Measurements from ENCODE around the gene DNMT1. TPM values are rescaled to one million over a fixed set of nuclear protein-coding genes. Genes with fewer than 3 reads are reported as not detected.
"Not testable (repeated sequence)": the region's sequence is repeated elsewhere in the genome, so short reads cannot be mapped to it uniquely, and the experiment has no call there.

Gene DNMT1
- total RNA-seq, result 100 to 1,000 TPM; 228 to 231 TPM
- polyA plus RNA-seq, result 100 to 1,000 TPM in 2 of 3 donors, 10 to 100 TPM in 1; 93.7 to 146 (median 142) TPM
- 175 to 238 (median 208) reads per million in 6 experiments for total RNA-seq

GRCh38 chr19:10194500-10195198, at the start of gene DNMT1:
Gene DNMT1 (minus strand): TSS chr19:10194953. CDS start chr19:10194899, 54 bp downstream.
- peaks cover 0 to 13% (median 0%) of the 10 kb centered on the region in 3 donors for H3K36me3 Mint-ChIP-seq
- POLR2A ChIA-PET, result interaction anchor here (0.6 to 2.3 kb wide), 10 partner anchors 41 to 215 kb away, joined by 3 to 12 read pairs (median 4); partner anchors contain the start of genes MRPL4 and RAVER1
- H3K4me1 Mint-ChIP-seq, result peaks cover 8 to 45% (median 36%) of the 10 kb centered on the region in 4 donors
- H3K4me3 Mint-ChIP-seq, result peak within 1 kb of the TSS; percentile 88 to 97 (median 94)
- H3K27me3 Mint-ChIP-seq, result no peaks in the 10 kb centered on the region
- DNase-seq (peak; percentile 85 to 98 (median 93)), ATAC-seq (peak; percentile 95)
- H3K27ac Mint-ChIP-seq, result peak within 1 kb of the TSS; percentile 67 to 95 (median 91)
- no peaks in the 10 kb centered on the region for H3K9me3 Mint-ChIP-seq

- POLR2A ChIA-PET, result no interaction called here
- Mint-ChIP-seq H3K36me3 (no peaks in the 10 kb centered on the region), H3K4me1 (peaks cover 0 to 10% (median 0%) of the 10 kb centered on the region in 4 donors), H3K27me3 (no peaks in the 10 kb centered on the region), H3K27ac (no peak overlapping the region), H3K9me3 (no peaks in the 10 kb centered on the region), H3K4me3 (no peak overlapping the region)
- ATAC-seq, result no peak
- no peak for DNase-seq
Observed at GRCh38 chr19:10243606-10244005, 48.9 kb upstream of the DNMT1 start.

GRCh38 chr19:10241826-10242449, 47.2 kb upstream of the DNMT1 start:
- not testable (repeated sequence) for H3K9me3 Mint-ChIP-seq
- peaks cover 0 to 12% (median 1%) of the 10 kb centered on the region in 4 donors for H3K4me1 Mint-ChIP-seq

GRCh38 chr19:10238172-10238783, 43.5 kb upstream of the DNMT1 start:
- H3K4me3 Mint-ChIP-seq, result peak overlapping the region in 1 of 10 donors; percentile 16
- POLR2A ChIA-PET, result no interaction called here
- no peaks in the 10 kb centered on the region for H3K27me3 Mint-ChIP-seq
- peak overlapping the region in 6 of 10 donors; percentile 21 to 82 (median 56) for H3K27ac Mint-ChIP-seq
- no peaks in the 10 kb centered on the region for H3K9me3 Mint-ChIP-seq
- no peak for DNase-seq
- peaks cover 8 to 30% (median 15%) of the 10 kb centered on the region in 4 donors for H3K4me1 Mint-ChIP-seq
- H3K36me3 Mint-ChIP-seq, result no peaks in the 10 kb centered on the region
- no peak for ATAC-seq

More at GRCh38 chr19:10241826-10242449, 47.2 kb upstream of the DNMT1 start:
- ATAC-seq, DNase-seq, POLR2A ChIA-PET, H3K4me3 Mint-ChIP-seq, H3K27ac Mint-ChIP-seq, H3K36me3 Mint-ChIP-seq, H3K27me3 Mint-ChIP-seq: not testable (repeated sequence)

GRCh38 chr19:10237702-10238101, 42.9 kb upstream of the DNMT1 start:
- no peak for DNase-seq
- POLR2A ChIA-PET, result interaction anchor here (0.7 kb wide), 1 partner anchor 162 kb away, joined by 4 read pairs; no protein-coding TSS in a partner anchor
- Mint-ChIP-seq H3K4me1 (peaks cover 8 to 30% (median 15%) of the 10 kb centered on the region in 4 donors), H3K27ac (peak overlapping the region in 5 of 10 donors; percentile 35 to 82 (median 59)), H3K27me3 (no peaks in the 10 kb centered on the region), H3K4me3 (peak overlapping the region in 1 of 10 donors; percentile 16), H3K9me3 (no peaks in the 10 kb centered on the region), H3K36me3 (no peaks in the 10 kb centered on the region)
- no peak for ATAC-seq

GRCh38 chr19:10235409-10235808, 40.7 kb upstream of the DNMT1 start:
- peak overlapping the region in 9 of 10 donors; percentile 82 to 99 (median 97) for H3K27ac Mint-ChIP-seq
- H3K4me3 Mint-ChIP-seq, result peak overlapping the region in 7 of 10 donors; percentile 36 to 91 (median 88)
- not testable (repeated sequence) for DNase-seq, ATAC-seq, H3K36me3 Mint-ChIP-seq, H3K9me3 Mint-ChIP-seq, H3K27me3 Mint-ChIP-seq
- H3K4me1 Mint-ChIP-seq, result peaks cover 8 to 40% (median 17%) of the 10 kb centered on the region in 4 donors
- POLR2A ChIA-PET, result interaction anchor here (0.7 to 2.5 kb wide), 8 partner anchors 15 to 128 kb away, joined by 3 to 9 read pairs (median 5); partner anchors contain the start of genes DNMT1, FDX2, MRPL4 and PPAN

GRCh38 chr19:10235003-10235402, 40.2 kb upstream of the DNMT1 start:
- POLR2A ChIA-PET, result interaction anchor here (0.7 to 2.5 kb wide), 7 partner anchors 15 to 858 kb away, joined by 3 to 8 read pairs (median 4); partner anchors contain the start of genes FDX2, MRPL4 and PPAN
- peak overlapping the region in 7 of 10 donors; percentile 3 to 88 (median 36) for H3K4me3 Mint-ChIP-seq
- ATAC-seq (no peak), DNase-seq (no peak)
- peak overlapping the region in 6 of 10 donors; percentile 57 to 97 (median 79) for H3K27ac Mint-ChIP-seq
- H3K36me3 Mint-ChIP-seq, result no peaks in the 10 kb centered on the region
- H3K4me1 Mint-ChIP-seq, result peaks cover 8 to 43% (median 17%) of the 10 kb centered on the region in 4 donors
- no peaks in the 10 kb centered on the region for H3K9me3 Mint-ChIP-seq
- H3K27me3 Mint-ChIP-seq, result no peaks in the 10 kb centered on the region

GRCh38 chr19:10233946-10234345, 39.2 kb upstream of the DNMT1 start:
- no peak overlapping the region for H3K4me3 Mint-ChIP-seq
- no peaks in the 10 kb centered on the region for H3K27me3 Mint-ChIP-seq

GRCh38 chr19:10231612-10232228, 37.0 kb upstream of the DNMT1 start:
- peak overlapping the region in 8 of 10 donors; percentile 57 to 91 (median 80) for H3K27ac Mint-ChIP-seq
- no peak for ATAC-seq
- DNase-seq, result peak in 1 of 10 donors; percentile 30

More at GRCh38 chr19:10233946-10234345, 39.2 kb upstream of the DNMT1 start:
- Mint-ChIP-seq H3K36me3 (no peaks in the 10 kb centered on the region), H3K4me1 (peaks cover 12 to 46% (median 26%) of the 10 kb centered on the region in 4 donors), H3K9me3 (no peaks in the 10 kb centered on the region), H3K27ac (peak overlapping the region in 2 of 10 donors; percentile 53 to 55)
- POLR2A ChIA-PET, result interaction anchor here (0.6 to 2.4 kb wide), 3 partner anchors 16 to 371 kb away, joined by 4 to 7 read pairs (median 4); no protein-coding TSS in a partner anchor
- no peak for ATAC-seq
- no peak for DNase-seq

GRCh38 chr19:10230861-10231611, 36.3 kb upstream of the DNMT1 start, which contains the start of gene S1PR2:
Gene S1PR2 (minus strand): TSS chr19:10231331. CDS start chr19:10224905, 6,426 bp downstream.
- ATAC-seq (peak; percentile 64 to 67), DNase-seq (peak; percentile 53 to 80 (median 64))
- POLR2A ChIA-PET, result interaction anchor here (0.6 to 0.9 kb wide), 2 partner anchors 20 to 25 kb away, joined by 3 read pairs; no protein-coding TSS in a partner anchor
- no peaks in the 10 kb centered on the region for H3K27me3 Mint-ChIP-seq
- no peaks in the 10 kb centered on the region for H3K9me3 Mint-ChIP-seq
- peaks cover 9 to 38% (median 20%) of the 10 kb centered on the region in 4 donors for H3K4me1 Mint-ChIP-seq
- peak within 1 kb of the TSS; percentile 81 to 93 (median 86) for H3K4me3 Mint-ChIP-seq
- peak within 1 kb of the TSS in 9 of 10 donors; percentile 57 to 92 (median 83) for H3K27ac Mint-ChIP-seq
- no peaks in the 10 kb centered on the region for H3K36me3 Mint-ChIP-seq

More at GRCh38 chr19:10231612-10232228, 37.0 kb upstream of the DNMT1 start:
- H3K9me3 Mint-ChIP-seq, result no peaks in the 10 kb centered on the region
- H3K4me3 Mint-ChIP-seq, result peak overlapping the region; percentile 69 to 93 (median 83)
- H3K36me3 Mint-ChIP-seq, result no peaks in the 10 kb centered on the region
- POLR2A ChIA-PET, result interaction anchor here (0.6 kb wide), 1 partner anchor 24 kb away, joined by 3 read pairs; no protein-coding TSS in a partner anchor
- H3K4me1 Mint-ChIP-seq, result peaks cover 10 to 45% (median 27%) of the 10 kb centered on the region in 4 donors
- H3K27me3 Mint-ChIP-seq, result no peaks in the 10 kb centered on the region

All from naive thymus-derived CD8-positive, alpha-beta T cell (primary cell).